GM18873 (cell line): ENCODE results near the gene RCAN3.
"Not testable (repeated sequence)": the region's sequence is repeated elsewhere in the genome, so short reads cannot be mapped to it uniquely, and the experiment has no call there.

ENCODE experiments used
- ATAC-seq: cut with Tn5 transposase; IDR thresholded peaks from one replicate; pipeline ENCODE4 v1.9.1; 2021; ENCODE audit warnings: mild to moderate bottlenecking, moderate library complexity, moderate number of reproducible peaks; ENCODE audit not compliant: unreplicated experiment, low FRiP score

The RCAN3 gene

GRCh38 chr1:24507405-24507804, 4.8 kb downstream of the RCAN3 start:
- no peak for ATAC-seq

- ATAC-seq, result no peak
These were observed 6.3 kb downstream of the RCAN3 start for GRCh38 chr1:24508911-24509310.

- ATAC-seq, result no peak
These were observed 11.1 kb downstream of the RCAN3 start for GRCh38 chr1:24513706-24514105.

- no peak for ATAC-seq
These were observed 12.3 kb downstream of the RCAN3 start for GRCh38 chr1:24514946-24515345.

GRCh38 chr1:24515671-24516209, 13.1 kb downstream of the RCAN3 start:
- ATAC-seq, result not testable (repeated sequence)

GRCh38 chr1:24516506-24516905, 13.9 kb downstream of the RCAN3 start:
- no peak for ATAC-seq

GRCh38 chr1:24517898-24518297, 15.3 kb downstream of the RCAN3 start:
- ATAC-seq, result no peak

- ATAC-seq, result not testable (repeated sequence)
These were observed 17.6 kb downstream of the RCAN3 start for GRCh38 chr1:24520282-24520681.

- ATAC-seq, result no peak
These were observed 23.0 kb downstream of the RCAN3 start for GRCh38 chr1:24525606-24526005.

- ATAC-seq, result no peak
These were observed 23.4 kb downstream of the RCAN3 start for GRCh38 chr1:24526045-24526444.

- no peak for ATAC-seq
These were observed 24.4 kb downstream of the RCAN3 start for GRCh38 chr1:24526940-24527542.

GRCh38 chr1:24528744-24529143, 26.1 kb downstream of the RCAN3 start:
- ATAC-seq, result no peak

- not testable (repeated sequence) for ATAC-seq
These were observed 26.7 kb downstream of the RCAN3 start for GRCh38 chr1:24529292-24529691.

- no peak for ATAC-seq
These were observed 32.4 kb downstream of the RCAN3 start for GRCh38 chr1:24535021-24535424.

GRCh38 chr1:24535778-24536177, 33.1 kb downstream of the RCAN3 start:
- ATAC-seq, result no peak

- no peak for ATAC-seq
These were observed 33.8 kb downstream of the RCAN3 start for GRCh38 chr1:24536391-24536840.

GRCh38 chr1:24540051-24540905, 37.6 kb downstream of the RCAN3 start:
- ATAC-seq, result no peak

- ATAC-seq, result no peak
These were observed 38.5 kb downstream of the RCAN3 start for GRCh38 chr1:24540906-24541710.

- no peak for ATAC-seq
These were observed 39.2 kb downstream of the RCAN3 start for GRCh38 chr1:24541711-24542346.

- no peak for ATAC-seq
These were observed 41.6 kb downstream of the RCAN3 start for GRCh38 chr1:24544239-24544638.
